SK-N-SH (cell line): ENCODE measurements around the gene GPR17. TPM values are rescaled to one million over a fixed set of nuclear protein-coding genes. Genes with fewer than 3 reads are reported as not detected.

Experiments
- CTCF ChIA-PET: fragments of 300-600, 350-600 bp; formaldehyde crosslinking; extraction: SDS; loops from one replicate; lab custom pipeline; 2021; lab: Yijun Ruan, JAX
- POLR2A ChIA-PET: fragments of 350-600 bp; sonication (Branson Sonifier 250); formaldehyde crosslinking; extraction: SDS; loops from one replicate; lab custom pipeline; 2020; ENCODE audit warnings: antibody characterized with exemption, inconsistent platforms; lab: Yijun Ruan, JAX
- DNase-seq: peaks from one replicate; pipeline ENCODE4 v3.0.0; 2012
- H2AFZ ChIP-seq: fragments of 200-600 bp; sonication (generic); 2 replicates; pipeline ENCODE4 v1.8.1; 2016; ENCODE audit warnings: antibody characterized with exemption, mild to moderate bottlenecking, low read depth
- H3F3A ChIP-seq: fragments of 200-600 bp; sonication (generic); replicated peaks from 2 replicates; pipeline ENCODE3; 2016; ENCODE audit warnings: antibody characterized with exemption, mild to moderate bottlenecking; ENCODE audit not compliant: insufficient read depth
- H3K27ac ChIP-seq, 2 experiments: fragments of 200-500 bp in 1 of 2; fragments of 200-600 bp in 1 of 2; sonication (Bioruptor generic) in 1 of 2; sonication (generic), shearing (Covaris generic) in 1 of 2; 2 replicates each; pipeline versions ENCODE4 v1.5.1 to v1.6.1; 2014 to 2016; ENCODE audit warnings: low read depth in 2 of 2, inconsistent platforms in 1 of 2, low read length in 1 of 2, mild to moderate bottlenecking in 1 of 2, mixed read lengths in 1 of 2
- H3K27me3 ChIP-seq: fragments of 200-600 bp; sonication (generic), shearing (Covaris generic); 2 replicates; pipeline ENCODE4 v1.6.1; 2016; ENCODE audit warnings: mixed run types; ENCODE audit not compliant: insufficient read depth
- H3K36me3 ChIP-seq, 2 experiments: fragments of 200-500 bp in 1 of 2; fragments of 200-600 bp in 1 of 2; sonication (Bioruptor generic) in 1 of 2; sonication (generic) in 1 of 2; replicated peaks in 1 of 2; 2 replicates each; pipeline versions ENCODE3 to v1.5.1; 2014 to 2016; ENCODE audit warnings: low read length in 1 of 2, mild to moderate bottlenecking in 1 of 2; ENCODE audit not compliant: insufficient read depth in 2 of 2, control insufficient read depth in 1 of 2
- H3K4me1 ChIP-seq, 2 experiments: fragments of 200-500 bp in 1 of 2; fragments of 200-600 bp in 1 of 2; sonication (Bioruptor generic) in 1 of 2; sonication (generic), shearing (Covaris generic) in 1 of 2; 2 replicates each; pipeline versions ENCODE4 v1.5.1 to v1.6.1; 2014 to 2016; ENCODE audit warnings: low read depth in 1 of 2, low read length in 1 of 2, mixed run types in 1 of 2; ENCODE audit not compliant: insufficient read depth in 2 of 2, control insufficient read depth in 1 of 2
- H3K4me2 ChIP-seq: fragments of 200-600 bp; sonication (generic), shearing (Covaris generic); 2 replicates; pipeline ENCODE4 v1.6.1; 2017; ENCODE audit warnings: mixed run types
- H3K4me3 ChIP-seq, 2 experiments: fragments of 200-500 bp in 1 of 2; fragments of 200-600 bp in 1 of 2; sonication (Bioruptor generic) in 1 of 2; sonication (generic), shearing (Covaris generic) in 1 of 2; 2 replicates each; pipeline versions ENCODE4 v1.5.1 to v1.8.1; 2014 to 2016; ENCODE audit warnings: low read depth in 2 of 2, inconsistent platforms in 1 of 2, low read length in 1 of 2, mild to moderate bottlenecking in 1 of 2, mixed read lengths in 1 of 2, moderate library complexity in 1 of 2
- H3K79me2 ChIP-seq: fragments of 200-600 bp; sonication (generic); 2 replicates; pipeline ENCODE4 v1.8.1; 2017; ENCODE audit warnings: mild to moderate bottlenecking; ENCODE audit not compliant: insufficient read depth
- H3K9ac ChIP-seq: fragments of 200-600 bp; sonication (generic); 2 replicates; pipeline ENCODE4 v1.6.1; 2017; ENCODE audit warnings: mixed run types
- H3K9me2 ChIP-seq: fragments of 200-600 bp; sonication (generic); 2 replicates; pipeline ENCODE4 v1.6.1; 2017; ENCODE audit warnings: mixed run types
- H3K9me3 ChIP-seq: fragments of 200-600 bp; sonication (generic); 2 replicates; pipeline ENCODE4 v1.6.1; 2017; ENCODE audit warnings: mixed run types, mild to moderate bottlenecking, moderate library complexity
- H4K20me1 ChIP-seq: fragments of 200-600 bp; sonication (generic); 2 replicates; pipeline ENCODE4 v1.6.1; 2017; ENCODE audit warnings: mild to moderate bottlenecking, mixed run types; ENCODE audit not compliant: insufficient read depth
- ELF1 ChIP-seq: IDR thresholded peaks from 2 replicates; pipeline ENCODE4 v1.4.0; 2012
- EP300 ChIP-seq, 2 experiments: IDR thresholded peaks; 2 replicates each; pipeline versions ENCODE4 v1.4.0 to v1.6.1; 2012; ENCODE audit warnings: borderline replicate concordance in 1 of 2, low read depth in 1 of 2, low read length in 1 of 2
- FOXJ3 ChIP-seq: sonication (generic); formaldehyde crosslinking; IDR thresholded peaks from 2 replicates; pipeline ENCODE4 v1.5.1; 2020; ENCODE audit warnings: mild to moderate bottlenecking, missing genetic modification reagents
- JUND ChIP-seq: IDR thresholded peaks from 2 replicates; pipeline ENCODE4 v1.4.0; 2012
- MEF2A ChIP-seq: IDR thresholded peaks from 2 replicates; pipeline ENCODE4 v1.4.0; 2012; ENCODE audit warnings: low read depth, borderline replicate concordance
- MXI1 ChIP-seq: IDR thresholded peaks from 2 replicates; pipeline ENCODE4 v1.6.1; 2012; ENCODE audit warnings: mild to moderate bottlenecking, low read depth, low read length, improper control_type of control experiment
- NFIC ChIP-seq: IDR thresholded peaks from 2 replicates; pipeline ENCODE4 v1.4.0; 2012; ENCODE audit warnings: borderline replicate concordance
- POLR2AphosphoS5 ChIP-seq: IDR thresholded peaks from 2 replicates; pipeline ENCODE4 v1.6.1; 2012; ENCODE audit warnings: low read depth, low read length
- RAD21 ChIP-seq: IDR thresholded peaks from 2 replicates; pipeline ENCODE4 v1.6.1; 2012; ENCODE audit warnings: mild to moderate bottlenecking, low read length
- RCOR1 ChIP-seq: fragments of 150-350 bp; IDR thresholded peaks from 2 replicates; pipeline ENCODE4 v1.6.1; 2017; ENCODE audit warnings: antibody characterized with exemption, low read length
- RFX5 ChIP-seq: IDR thresholded peaks from 2 replicates; pipeline ENCODE4 v1.6.1; 2012; ENCODE audit warnings: mild to moderate bottlenecking, improper control_type of control experiment, low read length
- RXRA ChIP-seq: IDR thresholded peaks from 2 replicates; pipeline ENCODE4 v1.4.0; 2012; ENCODE audit warnings: low read depth, mild to moderate bottlenecking, borderline replicate concordance
- SIN3A ChIP-seq: IDR thresholded peaks from 2 replicates; pipeline ENCODE4 v1.6.1; 2012; ENCODE audit warnings: low read depth, mild to moderate bottlenecking, low read length, moderate library complexity, borderline replicate concordance
- TAF1 ChIP-seq: IDR thresholded peaks from 2 replicates; pipeline ENCODE4 v1.6.1; 2012; ENCODE audit warnings: low read depth, mild to moderate bottlenecking, low read length, moderate library complexity, borderline replicate concordance
- USF1 ChIP-seq: IDR thresholded peaks from 2 replicates; pipeline ENCODE4 v1.4.0; 2012; ENCODE audit warnings: low read depth, borderline replicate concordance
- YY1 ChIP-seq: IDR thresholded peaks from 2 replicates; pipeline ENCODE4 v1.4.0; 2012; ENCODE audit warnings: low read depth, mild to moderate bottlenecking
- ZBTB33 ChIP-seq: IDR thresholded peaks from 2 replicates; pipeline ENCODE4 v1.4.0; 2012; ENCODE audit warnings: low read depth, borderline replicate concordance
- WGBS: methylation state at CpG from one replicate; pipeline ENCODE4 v1.1.6; 2017; ENCODE audit warnings: low lambda C conversion rate; 5-methylcytosine and 5-hydroxymethylcytosine counted together
- polyA plus RNA-seq, 3 experiments: library from polyadenylated mRNA; depleted of rRNA; stranded (reverse); fragments of >200 nt; gene quantifications; 2 replicates each; pipeline ENCODE4 v1.2.3, GENCODE V29; 2012
- TF ChIP-seq, protein P1 (sequence below): fragments of 200-600 bp; sonication (generic); IDR thresholded peaks from 2 replicates; pipeline ENCODE4 v1.6.1; 2017; ENCODE audit warnings: antibody characterized with exemption, mild to moderate bottlenecking, moderate library complexity
- TF ChIP-seq, protein P2 (sequence below): IDR thresholded peaks from 2 replicates; pipeline ENCODE4 v1.6.1; 2012; ENCODE audit warnings: mild to moderate bottlenecking, low read depth, low read length, moderate library complexity

GPR17 gene
- polyA plus RNA-seq, 1 of the 3 experiments (the other 2 are of a cell fraction) = 0.03 TPM

- TF ChIP-seq JUND (no peak), RXRA (no peak), MXI1 (no peak), TAF1 (no peak), RFX5 (no peak)
- TF ChIP-seq, protein P1, sequence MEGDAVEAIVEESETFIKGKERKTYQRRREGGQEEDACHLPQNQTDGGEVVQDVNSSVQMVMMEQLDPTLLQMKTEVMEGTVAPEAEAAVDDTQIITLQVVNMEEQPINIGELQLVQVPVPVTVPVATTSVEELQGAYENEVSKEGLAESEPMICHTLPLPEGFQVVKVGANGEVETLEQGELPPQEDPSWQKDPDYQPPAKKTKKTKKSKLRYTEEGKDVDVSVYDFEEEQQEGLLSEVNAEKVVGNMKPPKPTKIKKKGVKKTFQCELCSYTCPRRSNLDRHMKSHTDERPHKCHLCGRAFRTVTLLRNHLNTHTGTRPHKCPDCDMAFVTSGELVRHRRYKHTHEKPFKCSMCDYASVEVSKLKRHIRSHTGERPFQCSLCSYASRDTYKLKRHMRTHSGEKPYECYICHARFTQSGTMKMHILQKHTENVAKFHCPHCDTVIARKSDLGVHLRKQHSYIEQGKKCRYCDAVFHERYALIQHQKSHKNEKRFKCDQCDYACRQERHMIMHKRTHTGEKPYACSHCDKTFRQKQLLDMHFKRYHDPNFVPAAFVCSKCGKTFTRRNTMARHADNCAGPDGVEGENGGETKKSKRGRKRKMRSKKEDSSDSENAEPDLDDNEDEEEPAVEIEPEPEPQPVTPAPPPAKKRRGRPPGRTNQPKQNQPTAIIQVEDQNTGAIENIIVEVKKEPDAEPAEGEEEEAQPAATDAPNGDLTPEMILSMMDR = no peak
- TF ChIP-seq, protein P2, sequence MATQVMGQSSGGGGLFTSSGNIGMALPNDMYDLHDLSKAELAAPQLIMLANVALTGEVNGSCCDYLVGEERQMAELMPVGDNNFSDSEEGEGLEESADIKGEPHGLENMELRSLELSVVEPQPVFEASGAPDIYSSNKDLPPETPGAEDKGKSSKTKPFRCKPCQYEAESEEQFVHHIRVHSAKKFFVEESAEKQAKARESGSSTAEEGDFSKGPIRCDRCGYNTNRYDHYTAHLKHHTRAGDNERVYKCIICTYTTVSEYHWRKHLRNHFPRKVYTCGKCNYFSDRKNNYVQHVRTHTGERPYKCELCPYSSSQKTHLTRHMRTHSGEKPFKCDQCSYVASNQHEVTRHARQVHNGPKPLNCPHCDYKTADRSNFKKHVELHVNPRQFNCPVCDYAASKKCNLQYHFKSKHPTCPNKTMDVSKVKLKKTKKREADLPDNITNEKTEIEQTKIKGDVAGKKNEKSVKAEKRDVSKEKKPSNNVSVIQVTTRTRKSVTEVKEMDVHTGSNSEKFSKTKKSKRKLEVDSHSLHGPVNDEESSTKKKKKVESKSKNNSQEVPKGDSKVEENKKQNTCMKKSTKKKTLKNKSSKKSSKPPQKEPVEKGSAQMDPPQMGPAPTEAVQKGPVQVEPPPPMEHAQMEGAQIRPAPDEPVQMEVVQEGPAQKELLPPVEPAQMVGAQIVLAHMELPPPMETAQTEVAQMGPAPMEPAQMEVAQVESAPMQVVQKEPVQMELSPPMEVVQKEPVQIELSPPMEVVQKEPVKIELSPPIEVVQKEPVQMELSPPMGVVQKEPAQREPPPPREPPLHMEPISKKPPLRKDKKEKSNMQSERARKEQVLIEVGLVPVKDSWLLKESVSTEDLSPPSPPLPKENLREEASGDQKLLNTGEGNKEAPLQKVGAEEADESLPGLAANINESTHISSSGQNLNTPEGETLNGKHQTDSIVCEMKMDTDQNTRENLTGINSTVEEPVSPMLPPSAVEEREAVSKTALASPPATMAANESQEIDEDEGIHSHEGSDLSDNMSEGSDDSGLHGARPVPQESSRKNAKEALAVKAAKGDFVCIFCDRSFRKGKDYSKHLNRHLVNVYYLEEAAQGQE = no peak
These were observed 33.0 kb downstream of the GPR17 start (continued) for GRCh38 chr2:127678991-127679390.

DNA sequence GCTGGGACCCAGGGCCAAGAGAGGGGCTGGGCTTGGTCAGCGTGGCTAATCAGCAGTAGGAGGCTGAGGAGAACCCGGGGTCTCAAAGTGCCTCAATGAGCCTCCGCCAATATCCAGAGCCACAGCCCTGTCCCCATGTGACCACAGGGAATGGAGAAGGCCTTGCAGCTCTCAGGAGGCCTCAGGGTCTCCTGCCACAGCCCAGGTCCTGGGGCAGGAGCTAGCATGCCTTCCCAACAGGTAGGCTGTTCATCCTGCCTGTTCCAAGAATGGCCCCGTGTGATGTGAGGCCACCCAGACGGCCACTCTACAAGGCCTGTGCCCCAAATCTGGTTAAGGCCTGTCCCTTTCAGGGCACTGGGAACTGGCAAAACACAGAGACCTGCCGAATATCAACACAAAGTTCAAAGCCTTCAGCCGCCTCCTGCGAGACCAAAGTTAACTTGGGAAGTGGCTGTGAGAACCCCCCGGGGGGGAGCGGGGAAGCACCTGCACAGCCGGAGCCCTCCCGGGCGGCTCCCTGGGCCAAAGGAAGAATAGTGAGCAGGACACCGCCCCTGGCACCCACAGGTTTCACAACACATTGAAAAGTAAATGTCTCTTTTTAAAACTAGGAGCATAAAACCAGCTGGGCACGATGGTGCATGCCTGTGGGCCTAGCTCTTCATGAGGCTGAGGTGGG, 33.9 kb downstream of the GPR17 start:
- peaks cover 0 to 9% of the 10 kb centered on the region in 2 experiments; a peak in 1 of 4 replicates for H3K4me1 ChIP-seq
- ChIA-PET POLR2A (no interaction called here), CTCF (interaction anchor here (1.3 to 5.2 kb wide), 3 partner anchors 17 to 30 kb away, joined by 3 to 19 read pairs (median 12); no protein-coding TSS in a partner anchor)
- 81% methylated on average over 9 of the region's 15 CpGs for WGBS
- no peak overlapping the region for H3K27ac ChIP-seq
- DNase-seq = peak; percentile 32
- H3K79me2 ChIP-seq = no peaks in the 10 kb centered on the region
- peaks cover 14% of the 10 kb centered on the region; the same call in 1 of the 2 replicates for H3K27me3 ChIP-seq
- H3K4me3 ChIP-seq = no peak overlapping the region
- no peaks in the 10 kb centered on the region for H3K36me3 ChIP-seq
- H3K9me3 ChIP-seq = no peaks in the 10 kb centered on the region
- no peak overlapping the region for H3K9ac ChIP-seq
- H3K9me2 ChIP-seq = no peaks in the 10 kb centered on the region
- no peaks in the 10 kb centered on the region for H3F3A ChIP-seq
- no peak overlapping the region for H3K4me2 ChIP-seq
- H2AFZ ChIP-seq = no peak overlapping the region
- no peaks in the 10 kb centered on the region for H4K20me1 ChIP-seq
- TF ChIP-seq RAD21 (no peak), POLR2AphosphoS5 (no peak), MXI1 (no peak), TAF1 (no peak), RCOR1 (no peak), ELF1 (no peak), USF1 (no peak), YY1 (no peak), ZBTB33 (no peak), MEF2A (no peak), SIN3A (no peak), EP300 (IDR thresholded peaks at IDR 0.05; ENCODE audit: borderline replicate concordance in 1 of 2, low read depth in 1 of 2, low read length in 1 of 2) (no peak), NFIC (no peak), FOXJ3 (no peak)
- TF ChIP-seq, protein P2 = no peak
